SK-N-SH (cell line): Measurements from ENCODE around the gene TPO.

Experiments
- CHD2 ChIP-seq: fragments of 150-350 bp; IDR thresholded peaks from 2 replicates; pipeline ENCODE4 v1.6.1; 2018; ENCODE audit warnings: low read length; ENCODE audit not compliant: partially characterized antibody
- CTCF ChIP-seq: fragments of 200-600 bp; sonication (generic); IDR thresholded peaks from 2 replicates; pipeline ENCODE4 v1.6.1; 2017; ENCODE audit warnings: antibody characterized with exemption, mild to moderate bottlenecking, moderate library complexity
- EZH2phosphoT487 ChIP-seq: fragments of 200-600 bp; sonication (generic); IDR thresholded peaks from 2 replicates; pipeline ENCODE4 v1.6.1; 2017; ENCODE audit warnings: low read depth, mixed run types, mild to moderate bottlenecking, antibody characterized with exemption, moderate library complexity, borderline replicate concordance
- FOXM1 ChIP-seq: IDR thresholded peaks from 2 replicates; pipeline ENCODE4 v1.4.0; 2012; ENCODE audit warnings: low read depth, mild to moderate bottlenecking
- MAX ChIP-seq: IDR thresholded peaks from 2 replicates; pipeline ENCODE4 v1.4.0; 2012; ENCODE audit warnings: low read depth
- ZBTB33 ChIP-seq: IDR thresholded peaks from 2 replicates; pipeline ENCODE4 v1.4.0; 2012; ENCODE audit warnings: low read depth, borderline replicate concordance

GRCh38 chr2:1446301-1446700 is 33.0 kb downstream of the TPO start:
- TF ChIP-seq FOXM1: no peak
- no peak for TF ChIP-seq EZH2phosphoT487
- no peak for TF ChIP-seq CTCF
- TF ChIP-seq ZBTB33: no peak
- TF ChIP-seq MAX: no peak
- no peak for TF ChIP-seq CHD2
